GM21576 (cell line): ENCODE measurements around the gene ZNF679.
A peak's percentile ranks its signal among the peaks of the same experiment; 100 is the strongest.
"Not testable (repeated sequence)": the region's sequence is repeated elsewhere in the genome, so short reads cannot be mapped to it uniquely, and the experiment has no call there.

Experiments
- ATAC-seq: cut with Tn5 transposase; IDR thresholded peaks from one replicate; pipeline ENCODE4 v1.9.1; 2021; ENCODE audit warnings: mild to moderate bottlenecking, moderate library complexity; ENCODE audit not compliant: unreplicated experiment

Gene ZNF679

GRCh38 chr7:64308016-64308270 lies 79.7 kb downstream of the ZNF679 start:
- ATAC-seq: no peak

- ATAC-seq: no peak
These were observed 82.2 kb downstream of the ZNF679 start for GRCh38 chr7:64310426-64310825.

GRCh38 chr7:64312826-64313225 lies 84.6 kb downstream of the ZNF679 start:
- no peak for ATAC-seq

- peak; percentile 100 for ATAC-seq
These were observed 85.6 kb downstream of the ZNF679 start, which contains the start of gene ZNF736 for GRCh38 chr7:64313740-64314491. Gene ZNF736, plus strand, starts transcription at chr7:64313961. Its CDS starts 190 bp downstream, at chr7:64314151.

- no peak for ATAC-seq
These were observed 86.3 kb downstream of the ZNF679 start for GRCh38 chr7:64314566-64314965.

- not testable (repeated sequence) for ATAC-seq
These were observed 87.9 kb downstream of the ZNF679 start for GRCh38 chr7:64316031-64316742.
